ENCODE measurements around the gene ELL.

DNA sequence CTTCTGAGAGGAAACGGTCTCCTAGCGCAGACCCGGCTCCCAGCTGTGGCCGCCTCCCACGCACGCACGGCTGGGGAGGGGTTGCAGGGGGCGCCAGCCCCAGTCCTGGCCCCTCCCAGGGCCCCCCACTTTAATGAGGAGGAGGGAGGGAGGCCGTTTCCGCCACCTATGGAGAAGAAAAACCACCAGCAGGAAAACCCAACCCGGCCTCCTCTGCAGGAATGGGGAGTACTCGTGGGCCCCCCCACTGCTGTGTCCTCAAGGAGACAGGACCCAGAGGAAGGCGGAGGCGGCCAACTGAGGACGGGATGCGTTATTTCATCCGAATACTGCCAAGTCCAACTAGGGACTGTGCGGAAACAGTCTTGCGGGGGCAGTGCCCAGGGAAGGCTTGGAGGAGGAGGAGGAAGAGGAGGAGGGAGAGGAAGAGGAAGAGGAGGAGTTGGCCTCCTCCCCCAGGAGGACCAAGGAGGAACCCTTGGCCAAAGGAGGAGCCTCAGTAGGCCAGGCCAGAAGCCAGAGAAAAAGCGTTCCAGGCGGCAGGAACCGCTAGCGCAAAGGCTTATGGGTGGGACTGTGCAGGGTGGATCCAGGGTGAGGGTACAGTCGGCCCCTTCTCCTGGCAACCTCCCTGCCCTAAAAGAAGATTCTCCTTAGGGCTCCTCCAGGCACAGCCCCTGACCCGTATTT is 106.5 kb downstream of the ELL start:
- TF ChIP-seq, protein P1, sequence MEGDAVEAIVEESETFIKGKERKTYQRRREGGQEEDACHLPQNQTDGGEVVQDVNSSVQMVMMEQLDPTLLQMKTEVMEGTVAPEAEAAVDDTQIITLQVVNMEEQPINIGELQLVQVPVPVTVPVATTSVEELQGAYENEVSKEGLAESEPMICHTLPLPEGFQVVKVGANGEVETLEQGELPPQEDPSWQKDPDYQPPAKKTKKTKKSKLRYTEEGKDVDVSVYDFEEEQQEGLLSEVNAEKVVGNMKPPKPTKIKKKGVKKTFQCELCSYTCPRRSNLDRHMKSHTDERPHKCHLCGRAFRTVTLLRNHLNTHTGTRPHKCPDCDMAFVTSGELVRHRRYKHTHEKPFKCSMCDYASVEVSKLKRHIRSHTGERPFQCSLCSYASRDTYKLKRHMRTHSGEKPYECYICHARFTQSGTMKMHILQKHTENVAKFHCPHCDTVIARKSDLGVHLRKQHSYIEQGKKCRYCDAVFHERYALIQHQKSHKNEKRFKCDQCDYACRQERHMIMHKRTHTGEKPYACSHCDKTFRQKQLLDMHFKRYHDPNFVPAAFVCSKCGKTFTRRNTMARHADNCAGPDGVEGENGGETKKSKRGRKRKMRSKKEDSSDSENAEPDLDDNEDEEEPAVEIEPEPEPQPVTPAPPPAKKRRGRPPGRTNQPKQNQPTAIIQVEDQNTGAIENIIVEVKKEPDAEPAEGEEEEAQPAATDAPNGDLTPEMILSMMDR (IDR thresholded peaks at IDR 0.05; ENCODE audit: insufficient read depth, low read length, poor library complexity, severe bottlenecking), result no peak
- no peak for TF ChIP-seq EZH2phosphoT487 (conservative IDR thresholded peaks at IDR 0.05; ENCODE audit: low read length)
